DMS53 (cell line): ENCODE measurements around the gene PLXNB1.

Experiments
- DNase-seq: peaks from one replicate; lab custom pipeline; 2025; lab: John Stamatoyannopoulos, UW

The PLXNB1 gene

DNA sequence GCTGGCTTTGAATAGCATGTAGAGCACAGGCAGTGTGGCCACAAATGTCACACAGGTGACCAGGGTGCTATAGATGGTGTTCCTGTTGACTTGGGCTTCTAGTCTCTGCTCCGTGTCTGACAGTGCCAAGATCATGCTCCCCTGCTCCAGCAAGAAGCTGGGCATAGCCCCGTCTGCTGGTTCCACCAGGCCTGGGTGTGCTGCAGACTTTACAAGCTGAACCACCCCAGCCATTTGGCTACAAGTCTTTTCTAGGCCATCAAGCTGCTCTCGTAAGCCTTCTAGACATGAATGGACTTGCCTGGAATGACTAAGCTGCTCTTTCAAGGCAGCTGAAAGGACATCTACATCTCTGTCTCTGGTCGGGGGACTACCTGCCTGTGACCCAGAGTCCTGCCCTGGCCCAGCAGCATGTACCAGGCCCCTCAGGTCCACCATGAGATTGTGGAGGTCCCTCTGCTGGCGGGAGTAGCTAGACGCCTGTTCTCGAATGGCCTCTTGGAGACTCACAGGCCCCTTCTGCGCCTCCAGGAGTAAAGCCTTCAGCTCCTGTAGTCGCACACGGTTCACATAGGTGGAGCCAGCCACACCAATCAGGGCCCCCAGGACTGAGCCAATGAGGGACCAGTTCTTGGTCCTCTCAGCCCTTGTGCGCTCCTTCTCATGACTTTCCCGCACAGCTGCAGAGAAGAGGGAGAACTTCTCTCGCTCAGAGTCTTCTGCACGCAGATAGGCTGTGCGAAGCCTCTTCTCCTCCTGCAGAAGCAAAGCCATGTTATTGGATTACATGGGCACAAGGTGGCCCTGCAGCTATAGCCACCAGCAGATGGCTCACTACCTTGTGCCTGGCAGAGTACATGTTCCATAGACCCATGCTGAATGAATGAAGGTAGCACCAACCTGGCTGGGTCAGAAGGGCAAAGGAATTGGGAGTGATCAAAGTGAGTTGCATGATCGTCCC is 2.8 kb upstream of the PLXNB1 start:
- DNase-seq, result no peak

DNA sequence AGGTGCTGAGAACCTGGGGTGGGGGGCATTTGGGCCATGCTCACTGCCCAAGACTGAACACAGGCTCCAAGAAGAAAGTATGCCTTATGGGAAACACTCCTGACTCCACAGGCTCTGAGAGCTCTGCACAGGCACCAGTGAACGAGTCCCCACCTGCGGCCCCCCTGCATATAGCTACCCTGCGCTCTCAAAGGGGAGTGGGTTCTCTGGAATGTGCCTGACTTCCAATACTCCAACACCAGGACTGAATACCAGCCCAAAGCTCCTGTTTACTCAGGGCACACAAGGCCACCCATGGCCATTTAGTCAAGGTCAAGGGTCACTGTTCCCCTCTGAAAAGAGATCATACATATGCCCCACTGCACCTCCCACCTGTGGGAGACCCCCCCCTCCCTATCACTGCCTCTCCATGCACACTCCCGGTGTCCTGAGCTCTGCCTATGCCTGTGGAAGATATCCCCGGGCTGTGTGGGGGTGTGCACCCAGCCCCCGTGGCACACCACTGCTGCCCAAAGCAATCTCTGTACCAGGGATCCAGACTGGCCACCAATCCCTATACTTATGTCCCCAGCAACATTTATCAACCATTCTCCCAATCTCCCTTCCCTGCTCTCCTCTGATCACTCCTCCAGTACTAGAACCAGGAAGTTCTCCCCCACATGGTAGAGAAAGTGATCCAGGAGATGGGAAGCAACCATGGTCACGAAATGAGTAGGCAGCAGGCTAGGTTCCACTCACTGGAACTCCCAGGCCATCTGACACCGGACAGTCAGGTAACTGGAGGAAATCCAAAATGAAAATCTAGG is 1.5 kb upstream of the PLXNB1 start:
- no peak for DNase-seq

DNA sequence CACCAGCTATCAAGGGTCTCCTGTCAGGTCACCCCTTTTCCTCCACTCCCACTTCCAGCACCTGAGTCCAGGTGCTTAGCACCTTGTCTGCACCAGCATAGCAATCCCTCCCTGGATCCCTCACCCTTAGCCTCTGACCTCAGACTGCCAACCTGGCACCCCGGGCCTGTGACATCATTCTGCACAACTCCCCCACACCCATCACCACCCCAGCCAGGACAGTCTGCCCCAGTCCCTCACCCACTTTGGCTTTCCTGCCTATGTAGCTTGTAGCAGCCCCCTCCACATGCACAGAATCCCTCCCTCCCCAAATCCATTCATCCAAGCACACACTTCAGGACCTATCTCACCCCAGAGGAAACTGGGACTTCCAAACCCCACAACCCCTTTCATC is 819 bp upstream of the PLXNB1 start:
- no peak for DNase-seq

GRCh38 chr3:48429317-48429959 is 448 bp downstream of the PLXNB1 start:
- peak; percentile 74 for DNase-seq

DNA sequence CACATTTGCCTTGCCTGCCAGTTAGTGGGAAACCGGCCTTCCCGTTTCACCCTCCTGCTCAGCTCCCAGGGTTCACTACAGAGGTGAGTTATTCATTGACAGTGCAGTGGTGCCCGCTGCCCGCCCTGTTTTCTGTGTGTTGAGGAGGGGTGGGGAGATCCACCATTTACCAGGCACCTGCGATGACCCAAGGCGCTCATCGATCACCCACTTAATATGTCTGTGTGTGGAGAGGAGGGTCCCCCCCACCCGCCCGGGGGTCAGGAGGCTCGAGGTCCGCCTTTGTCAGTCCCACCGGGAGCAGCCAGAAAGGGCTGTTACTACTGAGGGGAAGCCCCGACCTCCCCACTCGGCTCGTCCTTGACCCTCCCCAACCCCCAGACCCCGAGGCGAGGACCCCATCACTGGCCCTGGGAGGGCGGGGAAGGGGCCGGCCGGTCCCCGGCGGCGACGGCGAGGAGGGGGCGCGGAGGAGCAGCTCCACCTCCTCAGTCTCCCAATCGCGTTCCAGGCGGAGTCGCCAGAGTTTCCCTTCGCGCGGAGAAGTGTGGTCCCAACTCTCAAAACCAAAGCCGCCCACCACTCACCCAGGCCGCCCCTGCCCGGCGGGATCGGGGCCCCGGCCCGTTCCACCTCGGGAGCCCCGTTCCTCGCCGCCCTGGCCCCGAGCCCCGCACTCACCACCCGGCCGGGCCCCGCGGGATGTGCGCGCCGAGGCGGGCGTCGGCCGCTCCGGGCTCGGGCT is 1.1 kb downstream of the PLXNB1 start:
- DNase-seq, result peak; percentile 65

DNA sequence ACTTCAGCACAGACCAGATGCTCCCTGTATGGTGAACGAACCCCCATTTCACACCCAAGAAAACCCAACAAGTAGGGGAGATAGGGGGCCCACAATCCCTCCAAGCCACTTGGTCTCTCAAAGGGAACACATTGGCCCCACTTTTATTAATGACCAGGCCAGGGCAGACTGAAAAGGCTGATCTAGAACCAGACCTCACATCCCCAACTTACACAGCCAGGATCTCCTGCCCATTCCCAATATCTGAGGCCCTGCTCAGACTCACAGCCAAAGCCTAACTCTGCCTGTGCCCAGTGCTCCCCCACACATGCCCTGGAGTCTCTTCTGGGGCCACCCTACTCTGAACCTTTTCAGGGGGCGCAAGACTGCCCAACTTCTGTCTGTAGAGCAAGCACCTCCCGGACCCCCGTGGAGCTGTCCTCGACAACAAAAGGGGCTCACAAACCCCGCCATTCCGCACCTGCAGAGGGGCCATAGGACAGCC is 1.8 kb downstream of the PLXNB1 start:
- no peak for DNase-seq

- no peak for DNase-seq
These were observed 2.3 kb downstream of the PLXNB1 start for GRCh38 chr3:48427630-48427962.

GRCh38 chr3:48426944-48427629 is 2.8 kb downstream of the PLXNB1 start:
- DNase-seq, result peak; percentile 7

- DNase-seq, result no peak
These were observed 3.4 kb downstream of the PLXNB1 start for GRCh38 chr3:48426401-48426909.

- no peak for DNase-seq
These were observed 4.5 kb downstream of the PLXNB1 start for GRCh38 chr3:48425281-48425812.

DNA sequence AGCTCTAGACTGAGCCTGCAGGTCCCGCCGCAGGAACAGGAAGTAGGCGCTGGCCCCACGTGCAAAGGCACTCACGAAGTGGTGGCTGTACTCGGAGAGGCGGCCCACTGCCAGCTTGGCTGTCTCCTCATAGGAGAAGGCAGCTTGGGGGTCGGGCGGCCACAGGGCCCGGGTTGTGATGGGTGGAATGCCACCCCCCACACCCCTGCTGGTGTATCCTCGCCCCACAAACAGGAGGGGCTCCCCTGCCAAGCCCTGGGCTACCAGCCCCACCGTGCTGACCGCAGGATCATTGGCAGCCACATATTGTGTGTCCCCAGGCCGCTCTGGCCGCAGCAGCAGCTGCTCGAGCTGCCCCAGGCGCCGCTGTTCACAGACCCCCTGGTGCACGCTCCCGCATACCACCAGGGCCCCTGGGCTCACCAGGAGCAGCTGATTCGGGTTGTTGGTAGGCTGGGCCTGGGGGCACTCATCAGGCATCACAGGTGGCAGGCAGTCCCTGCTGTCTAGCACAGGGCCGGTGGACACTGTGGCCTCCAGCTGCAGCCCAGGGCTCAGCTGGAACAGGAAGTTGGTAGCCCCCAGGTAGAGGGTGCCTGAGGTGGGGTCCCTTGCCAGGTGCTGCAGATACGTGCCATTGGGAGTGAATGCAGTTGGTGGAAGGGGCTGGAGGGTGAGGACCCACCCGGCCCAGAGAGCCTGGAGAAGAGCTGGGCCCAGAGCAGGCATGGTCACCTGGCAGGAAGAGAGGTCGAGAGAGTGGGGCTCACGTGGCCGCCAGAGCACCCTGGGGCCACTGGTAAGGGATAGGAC is 5.8 kb downstream of the PLXNB1 start:
- no peak for DNase-seq

GRCh38 chr3:48423241-48423882 is 6.5 kb downstream of the PLXNB1 start:
- DNase-seq, result no peak

DNA sequence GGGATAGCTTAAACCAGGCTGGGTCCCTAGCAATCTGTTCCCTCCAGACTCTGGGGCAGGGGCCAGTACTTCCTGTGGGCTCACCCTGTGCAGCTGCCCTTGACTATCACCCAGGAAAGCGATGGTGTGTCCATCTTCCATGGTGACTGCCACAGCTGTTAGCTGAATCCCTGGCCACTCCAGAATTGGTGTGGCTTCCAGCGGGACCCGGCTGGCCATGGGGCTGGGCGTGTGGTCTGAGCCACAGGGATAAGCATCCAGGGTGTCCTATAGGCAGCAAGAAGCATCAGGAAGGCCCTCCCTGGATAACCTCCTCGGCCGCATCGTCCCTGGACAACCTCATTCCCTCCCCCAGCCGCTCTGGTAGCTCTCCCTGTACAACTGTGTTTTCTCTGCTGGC is 7.2 kb downstream of the PLXNB1 start:
- DNase-seq, result no peak

- no peak for DNase-seq
These were observed 7.6 kb downstream of the PLXNB1 start for GRCh38 chr3:48422272-48422671.

GRCh38 chr3:48420561-48420960 is 9.3 kb downstream of the PLXNB1 start:
- DNase-seq, result no peak

DNA sequence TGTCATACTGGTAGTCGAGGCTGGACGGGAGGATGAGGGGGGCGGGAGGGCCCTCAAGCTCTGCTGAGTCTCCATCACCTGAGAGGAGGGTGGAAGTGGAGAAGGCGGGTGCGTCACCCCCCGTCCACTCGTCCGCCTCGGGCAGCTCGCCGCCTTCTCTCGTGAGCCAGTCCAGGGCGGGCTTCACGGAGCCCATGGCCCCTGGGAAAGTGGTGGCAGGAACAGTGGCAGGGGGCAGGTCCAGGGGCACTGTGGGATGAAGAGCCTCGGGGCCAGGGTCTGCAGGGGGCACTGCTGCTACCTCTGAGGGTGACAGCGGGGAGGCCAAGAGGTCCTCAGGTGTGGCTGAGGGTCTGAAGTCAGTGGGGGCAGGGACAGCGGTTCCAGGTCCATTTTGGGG is 10.3 kb downstream of the PLXNB1 start:
- DNase-seq, result no peak

- no peak for DNase-seq
These were observed 10.7 kb downstream of the PLXNB1 start for GRCh38 chr3:48419149-48419548.

- DNase-seq, result no peak
These were observed 11.2 kb downstream of the PLXNB1 start for GRCh38 chr3:48418651-48419050.

- no peak for DNase-seq
These were observed 11.7 kb downstream of the PLXNB1 start for GRCh38 chr3:48418140-48418539.
